Measurements from ENCODE around the gene HIRIP3. TPM values are rescaled to one million over a fixed set of nuclear protein-coding genes. Genes with fewer than 3 reads are reported as not detected.

The HIRIP3 gene
- polyA plus RNA-seq, 1 of the 3 experiments (the other 2 are of a cell fraction), result 18.9 TPM

DNA sequence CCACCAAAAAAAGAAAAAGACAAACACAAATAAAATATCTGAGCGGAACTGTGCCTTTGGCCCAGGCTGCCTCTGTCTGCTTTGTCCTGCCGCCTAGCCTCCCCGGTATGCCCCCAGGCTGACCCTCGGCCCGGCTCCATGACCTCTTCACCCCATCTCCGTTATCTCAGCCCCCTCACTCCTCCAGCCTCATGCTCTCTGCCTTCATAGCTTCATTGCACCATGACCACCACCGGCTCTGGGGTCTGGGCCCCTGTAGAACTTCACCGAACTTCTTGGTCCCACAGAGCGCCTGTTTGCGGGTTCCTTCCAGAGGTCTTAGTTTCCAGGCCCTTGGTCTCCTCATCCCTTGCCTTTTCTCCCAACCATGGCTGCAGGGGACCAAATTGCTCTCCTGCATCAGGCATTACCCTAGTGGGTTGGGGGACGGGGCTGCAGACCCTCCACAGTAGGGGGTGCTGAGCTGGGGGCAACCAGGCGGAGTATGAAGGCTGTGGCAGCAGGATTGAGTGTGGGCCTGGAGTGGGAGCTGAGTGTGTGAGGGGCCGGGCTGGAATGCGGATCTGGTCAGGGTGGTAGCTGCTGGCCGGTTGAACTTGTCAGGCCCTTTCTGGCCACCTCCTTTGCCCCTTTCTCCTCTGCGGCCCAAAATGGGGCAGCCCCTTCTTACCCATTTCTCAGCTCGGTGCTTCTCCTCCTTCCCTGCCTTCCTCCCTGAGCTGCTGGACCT lies 6.9 kb downstream of the HIRIP3 start (continued):
- TF ChIP-seq POLR2AphosphoS5 (IDR thresholded peaks at IDR 0.05; ENCODE audit: low read depth, low read length), result no peak
- no peak for TF ChIP-seq FOXM1 (IDR thresholded peaks at IDR 0.05; ENCODE audit: low read depth)
- no peak for TF ChIP-seq TEAD4 (IDR thresholded peaks at IDR 0.05; ENCODE audit: borderline replicate concordance, insufficient read depth)

DNA sequence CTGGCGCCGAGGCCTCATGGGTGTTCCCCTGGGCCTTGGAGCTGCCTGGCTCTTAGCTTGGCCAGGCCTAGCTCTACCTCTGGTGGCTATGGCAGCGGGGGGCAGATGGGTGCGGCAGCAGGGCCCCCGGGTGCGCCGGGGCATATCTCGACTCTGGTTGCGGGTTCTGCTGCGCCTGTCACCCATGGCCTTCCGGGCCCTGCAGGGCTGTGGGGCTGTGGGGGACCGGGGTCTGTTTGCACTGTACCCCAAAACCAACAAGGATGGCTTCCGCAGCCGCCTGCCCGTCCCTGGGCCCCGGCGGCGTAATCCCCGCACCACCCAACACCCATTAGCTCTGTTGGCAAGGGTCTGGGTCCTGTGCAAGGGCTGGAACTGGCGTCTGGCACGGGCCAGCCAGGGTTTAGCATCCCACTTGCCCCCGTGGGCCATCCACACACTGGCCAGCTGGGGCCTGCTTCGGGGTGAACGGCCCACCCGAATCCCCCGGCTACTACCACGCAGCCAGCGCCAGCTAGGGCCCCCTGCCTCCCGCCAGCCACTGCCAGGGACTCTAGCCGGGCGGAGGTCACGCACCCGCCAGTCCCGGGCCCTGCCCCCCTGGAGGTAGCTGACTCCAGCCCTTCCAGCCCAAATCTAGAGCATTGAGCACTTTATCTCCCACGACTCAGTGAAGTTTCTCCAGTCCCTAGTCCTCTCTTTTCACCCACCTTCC lies 7.9 kb downstream of the HIRIP3 start:
- H3K9me2 ChIP-seq, result no peaks in the 10 kb centered on the region
- no peak overlapping the region for H3K9ac ChIP-seq
- TF ChIP-seq NFIC (IDR thresholded peaks at IDR 0.05; ENCODE audit: borderline replicate concordance) (no peak), GATA2 (CRISPR knock-in tag; IDR thresholded peaks at IDR 0.05) (no peak)
- ChIA-PET POLR2A (interaction anchor here (3.2 kb wide), 1 partner anchor 11 kb away, joined by 7 read pairs; no protein-coding TSS in a partner anchor), CTCF (interaction anchor here (3.4 kb wide), 1 partner anchor 10 kb away, joined by 13 read pairs; no protein-coding TSS in a partner anchor)
- H3K27ac ChIP-seq (ENCODE audit: low read depth in 2 of 2, low read length in 1 of 2), result no peak overlapping the region
- no peaks in the 10 kb centered on the region for H4K20me1 ChIP-seq (ENCODE audit: insufficient read depth)
- no peak for DNase-seq
- no peaks in the 10 kb centered on the region for H3K4me1 ChIP-seq (ENCODE audit: control insufficient read depth in 1 of 2, insufficient read depth in 2 of 2, low read depth in 1 of 2, low read length in 1 of 2)
- H2AFZ ChIP-seq (ENCODE audit: low read depth), result no peak overlapping the region
- no peaks in the 10 kb centered on the region for H3K27me3 ChIP-seq (ENCODE audit: insufficient read depth)
- 95% methylated on average over 9 of the region's 35 CpGs for WGBS (ENCODE audit: low lambda C conversion rate)
- H3F3A ChIP-seq (replicated peaks; ENCODE audit: insufficient read depth), result peaks cover 4% of the 10 kb centered on the region
- no peak overlapping the region for H3K4me3 ChIP-seq (ENCODE audit: low read depth in 2 of 2, low read length in 1 of 2)
- H3K36me3 ChIP-seq (replicated peaks in 1 of 2; ENCODE audit: control insufficient read depth in 1 of 2, insufficient read depth in 2 of 2, low read length in 1 of 2), result peaks cover 19 to 95% of the 10 kb centered on the region in 2 experiments
- H3K9me3 ChIP-seq, result no peaks in the 10 kb centered on the region
- no peaks in the 10 kb centered on the region for H3K79me2 ChIP-seq (ENCODE audit: insufficient read depth)
- no peak overlapping the region for H3K4me2 ChIP-seq

DNA sequence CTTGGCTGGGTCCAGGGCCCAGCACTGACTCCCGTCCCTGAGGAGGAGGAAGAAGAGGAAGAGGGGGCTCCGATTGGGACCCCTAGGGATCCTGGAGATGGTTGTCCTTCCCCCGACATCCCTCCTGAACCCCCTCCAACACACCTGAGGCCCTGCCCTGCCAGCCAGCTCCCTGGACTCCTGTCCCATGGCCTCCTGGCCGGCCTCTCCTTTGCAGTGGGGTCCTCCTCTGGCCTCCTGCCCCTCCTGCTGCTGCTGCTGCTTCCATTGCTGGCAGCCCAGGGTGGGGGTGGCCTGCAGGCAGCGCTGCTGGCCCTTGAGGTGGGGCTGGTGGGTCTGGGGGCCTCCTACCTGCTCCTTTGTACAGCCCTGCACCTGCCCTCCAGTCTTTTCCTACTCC lies 8.5 kb downstream of the HIRIP3 start:
- ChIA-PET CTCF (interaction anchor here (3.4 kb wide), 1 partner anchor 10 kb away, joined by 13 read pairs; no protein-coding TSS in a partner anchor), POLR2A (interaction anchor here (3.2 kb wide), 1 partner anchor 11 kb away, joined by 7 read pairs; no protein-coding TSS in a partner anchor)
- Histone ChIP-seq H3K9me2 (no peaks in the 10 kb centered on the region), H3K4me1 (ENCODE audit: control insufficient read depth in 1 of 2, insufficient read depth in 2 of 2, low read depth in 1 of 2, low read length in 1 of 2) (no peaks in the 10 kb centered on the region), H3K9ac (no peak overlapping the region), H3K9me3 (no peaks in the 10 kb centered on the region), H3K79me2 (ENCODE audit: insufficient read depth) (no peaks in the 10 kb centered on the region), H3K27me3 (ENCODE audit: insufficient read depth) (no peaks in the 10 kb centered on the region), H2AFZ (ENCODE audit: low read depth) (no peak overlapping the region), H3F3A (replicated peaks; ENCODE audit: insufficient read depth) (no peaks in the 10 kb centered on the region), H3K4me2 (no peak overlapping the region), H3K36me3 (replicated peaks in 1 of 2; ENCODE audit: control insufficient read depth in 1 of 2, insufficient read depth in 2 of 2, low read length in 1 of 2) (peaks cover 21 to 96% of the 10 kb centered on the region in 2 experiments), H4K20me1 (ENCODE audit: insufficient read depth) (no peaks in the 10 kb centered on the region), H3K27ac (ENCODE audit: low read depth in 2 of 2, low read length in 1 of 2) (no peak overlapping the region), H3K4me3 (ENCODE audit: low read depth in 2 of 2, low read length in 1 of 2) (no peak overlapping the region)
- no peak for DNase-seq
- no peak for TF ChIP-seq NRF1 (IDR thresholded peaks at IDR 0.05; ENCODE audit: low read depth, low read length)
- TF ChIP-seq, protein P1, sequence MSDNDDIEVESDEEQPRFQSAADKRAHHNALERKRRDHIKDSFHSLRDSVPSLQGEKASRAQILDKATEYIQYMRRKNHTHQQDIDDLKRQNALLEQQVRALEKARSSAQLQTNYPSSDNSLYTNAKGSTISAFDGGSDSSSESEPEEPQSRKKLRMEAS (IDR thresholded peaks at IDR 0.05; ENCODE audit: low read depth), result no peak
- no peak for TF ChIP-seq RAD21 (IDR thresholded peaks at IDR 0.05; ENCODE audit: low read length)
- TF ChIP-seq ELF1 (IDR thresholded peaks at IDR 0.05), result no peak
- TF ChIP-seq RCOR1 (IDR thresholded peaks at IDR 0.05; ENCODE audit: low read length), result no peak
- TF ChIP-seq, protein P2, sequence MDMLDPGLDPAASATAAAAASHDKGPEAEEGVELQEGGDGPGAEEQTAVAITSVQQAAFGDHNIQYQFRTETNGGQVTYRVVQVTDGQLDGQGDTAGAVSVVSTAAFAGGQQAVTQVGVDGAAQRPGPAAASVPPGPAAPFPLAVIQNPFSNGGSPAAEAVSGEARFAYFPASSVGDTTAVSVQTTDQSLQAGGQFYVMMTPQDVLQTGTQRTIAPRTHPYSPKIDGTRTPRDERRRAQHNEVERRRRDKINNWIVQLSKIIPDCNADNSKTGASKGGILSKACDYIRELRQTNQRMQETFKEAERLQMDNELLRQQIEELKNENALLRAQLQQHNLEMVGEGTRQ (IDR thresholded peaks at IDR 0.05; ENCODE audit: borderline replicate concordance, low read depth, low read length), result no peak
- TF ChIP-seq, protein P3, sequence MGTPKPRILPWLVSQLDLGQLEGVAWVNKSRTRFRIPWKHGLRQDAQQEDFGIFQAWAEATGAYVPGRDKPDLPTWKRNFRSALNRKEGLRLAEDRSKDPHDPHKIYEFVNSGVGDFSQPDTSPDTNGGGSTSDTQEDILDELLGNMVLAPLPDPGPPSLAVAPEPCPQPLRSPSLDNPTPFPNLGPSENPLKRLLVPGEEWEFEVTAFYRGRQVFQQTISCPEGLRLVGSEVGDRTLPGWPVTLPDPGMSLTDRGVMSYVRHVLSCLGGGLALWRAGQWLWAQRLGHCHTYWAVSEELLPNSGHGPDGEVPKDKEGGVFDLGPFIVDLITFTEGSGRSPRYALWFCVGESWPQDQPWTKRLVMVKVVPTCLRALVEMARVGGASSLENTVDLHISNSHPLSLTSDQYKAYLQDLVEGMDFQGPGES (IDR thresholded peaks at IDR 0.05; ENCODE audit: low read depth, low read length), result no peak
- TF ChIP-seq POLR2AphosphoS5 (IDR thresholded peaks at IDR 0.05; ENCODE audit: low read depth, low read length), result no peak
- no peak for TF ChIP-seq JUND (IDR thresholded peaks at IDR 0.05)
- no peak for TF ChIP-seq SIN3A (IDR thresholded peaks at IDR 0.05; ENCODE audit: borderline replicate concordance, low read depth, low read length)
- no peak for TF ChIP-seq MEF2A (IDR thresholded peaks at IDR 0.05; ENCODE audit: borderline replicate concordance, low read depth)
- no peak for TF ChIP-seq SMC3 (IDR thresholded peaks at IDR 0.05; ENCODE audit: low read depth, low read length)
- no peak for TF ChIP-seq FOSL2 (IDR thresholded peaks at IDR 0.05; ENCODE audit: borderline replicate concordance, low read depth)
- no peak for TF ChIP-seq NFIC (IDR thresholded peaks at IDR 0.05; ENCODE audit: borderline replicate concordance)
- TF ChIP-seq TEAD4 (IDR thresholded peaks at IDR 0.05; ENCODE audit: borderline replicate concordance, insufficient read depth), result no peak
- WGBS (ENCODE audit: low lambda C conversion rate), result no CpG with 5 or more reads among the region's 5 CpGs
